HG02763 (cell line): Measurements from ENCODE around the gene PAM16.
"Not testable (repeated sequence)": the region's sequence is repeated elsewhere in the genome, so short reads cannot be mapped to it uniquely, and the experiment has no call there.

Experiments
- ATAC-seq: cut with Tn5 transposase; IDR thresholded peaks from one replicate; pipeline ENCODE4 v1.9.1; 2021; ENCODE audit warnings: mild to moderate bottlenecking, moderate library complexity; ENCODE audit not compliant: unreplicated experiment

PAM16 gene

DNA sequence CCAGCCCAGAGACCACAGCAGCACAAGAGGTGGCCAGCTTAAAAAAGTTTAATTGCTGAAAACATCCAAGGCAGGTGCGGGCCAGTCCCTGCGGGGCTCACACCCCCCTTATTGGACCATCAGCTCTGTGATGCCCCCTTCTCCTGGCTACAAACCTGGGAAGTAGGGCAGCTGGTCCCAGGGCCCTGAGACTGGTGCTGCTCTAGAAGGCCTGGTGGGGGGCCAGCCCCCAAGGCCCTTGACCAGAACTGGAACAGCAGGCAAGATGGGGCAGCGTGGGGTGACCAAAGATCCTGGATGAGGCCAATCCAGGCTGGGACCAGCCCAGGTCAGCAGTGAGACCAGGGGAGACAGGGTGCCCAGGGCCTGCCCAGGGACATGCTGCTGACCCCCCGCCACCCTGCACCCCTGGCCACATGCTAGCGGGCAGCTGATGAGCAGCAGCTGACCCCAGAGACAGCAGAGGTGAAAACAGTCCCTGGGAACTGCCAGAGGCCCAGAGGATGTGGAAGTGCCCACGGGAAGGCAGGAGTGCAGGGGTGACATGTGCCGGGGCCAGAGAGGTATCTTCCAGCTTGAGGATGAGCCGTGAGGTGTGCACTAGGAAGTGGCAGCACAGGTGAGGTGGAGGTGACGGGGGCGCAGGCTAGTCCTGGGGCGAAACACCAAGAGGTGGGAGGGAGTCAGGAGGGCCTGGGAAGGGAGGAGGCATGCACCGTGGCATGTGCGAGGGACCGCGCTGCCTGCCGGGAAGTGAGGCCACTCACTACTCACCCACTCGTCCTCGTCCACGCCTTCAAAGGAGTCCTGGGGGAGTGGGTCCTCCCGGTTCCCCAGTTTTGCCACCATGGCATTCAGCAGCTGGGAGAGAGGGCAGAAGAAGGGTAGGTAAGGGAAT lies 3.6 kb upstream of the PAM16 start:
- no peak for ATAC-seq

- ATAC-seq, result no peak
Measured at GRCh38 chr16:4353675-4354074, 2.6 kb upstream of the PAM16 start.

DNA sequence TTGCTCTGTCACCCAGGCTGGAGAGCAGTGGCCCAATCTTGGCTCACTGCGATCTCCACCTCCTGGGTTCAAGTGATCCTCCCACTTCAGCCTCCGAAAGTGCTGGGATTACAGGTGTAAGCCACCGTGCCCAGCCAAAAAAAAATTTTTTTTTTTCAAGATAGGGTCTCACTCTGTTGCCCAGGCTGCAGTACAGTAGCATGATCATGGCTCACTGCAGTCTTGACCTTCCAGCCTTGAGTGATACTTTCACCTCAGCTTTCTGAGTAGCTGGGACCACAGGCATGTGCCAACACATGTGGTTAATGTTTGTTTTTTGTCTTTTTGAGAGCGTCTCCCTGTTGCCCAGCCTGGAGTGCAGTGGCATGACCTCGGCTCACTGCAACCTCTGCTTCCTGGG lies 1.7 kb upstream of the PAM16 start:
- no peak for ATAC-seq

GRCh38 chr16:4351880-4352279 lies 759 bp upstream of the PAM16 start:
- no peak for ATAC-seq

- ATAC-seq, result no peak
Measured at GRCh38 chr16:4350365-4350786, 745 bp downstream of the PAM16 start.

DNA sequence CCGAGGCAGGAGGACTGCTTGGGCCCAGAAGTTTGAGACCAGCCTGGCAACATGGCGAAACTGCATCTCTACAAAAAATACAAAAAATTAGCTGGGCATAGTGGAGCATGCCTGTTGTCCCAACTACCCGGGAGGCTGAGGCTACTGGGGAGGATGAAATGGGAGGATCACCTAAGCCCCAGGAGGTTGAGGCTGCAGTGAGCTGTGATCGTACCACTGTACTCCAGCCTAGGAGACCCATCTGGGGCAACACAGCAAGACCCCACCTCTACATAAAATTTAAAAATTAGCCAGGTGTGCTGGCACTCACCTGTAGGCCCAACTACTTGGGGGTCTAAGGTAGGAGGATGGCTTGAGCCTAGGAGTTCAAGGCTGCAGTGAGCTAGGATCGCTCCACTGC lies 1.8 kb downstream of the PAM16 start:
- ATAC-seq, result no peak

GRCh38 chr16:4347765-4348509 lies 3.2 kb downstream of the PAM16 start:
- ATAC-seq, result no peak

GRCh38 chr16:4347010-4347409 lies 4.1 kb downstream of the PAM16 start:
- ATAC-seq, result no peak

- no peak for ATAC-seq
Measured at GRCh38 chr16:4345836-4346781, 5.0 kb downstream of the PAM16 start.

DNA sequence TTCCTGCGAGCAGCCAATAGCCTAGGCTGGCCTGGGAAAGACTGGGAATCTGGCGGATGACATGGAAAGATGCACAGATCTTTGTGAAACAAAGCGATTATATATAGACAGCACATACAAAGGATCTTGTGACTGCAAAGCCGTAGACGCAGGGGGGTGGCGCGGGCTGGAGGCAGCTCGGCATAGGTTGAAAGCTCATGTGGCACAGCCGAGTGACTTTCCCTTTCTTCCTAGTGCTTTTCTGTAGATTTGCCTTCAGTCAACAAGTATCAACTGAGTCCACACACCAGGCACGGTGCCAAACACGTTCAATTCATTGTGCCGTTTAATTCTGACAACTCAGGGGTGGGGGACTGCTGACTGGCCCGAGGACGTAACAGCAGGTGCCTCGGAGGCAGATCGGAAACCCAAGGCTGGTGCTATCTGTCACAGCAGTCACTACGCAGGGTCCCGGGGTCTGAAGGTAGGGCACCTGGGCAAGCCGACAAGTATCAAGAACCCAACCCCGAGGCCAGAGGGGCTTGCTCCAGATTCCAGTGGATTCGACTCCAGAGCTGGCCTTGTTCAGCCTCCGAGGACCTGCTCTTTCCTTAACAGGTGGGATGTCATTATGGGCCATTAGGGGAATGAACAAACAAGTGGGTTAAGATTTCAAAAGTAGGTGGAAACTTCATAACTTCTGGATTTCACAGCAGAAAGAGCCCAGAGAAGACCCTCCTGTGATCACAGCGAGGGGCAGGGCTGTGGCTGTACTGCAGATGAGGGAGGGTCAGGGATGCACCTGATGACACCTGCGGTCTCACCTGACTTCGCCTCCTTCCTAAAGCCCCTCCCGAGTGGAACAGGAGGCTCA lies 5.9 kb downstream of the PAM16 start:
- ATAC-seq, result no peak

GRCh38 chr16:4344300-4344982 lies 6.7 kb downstream of the PAM16 start:
- not testable (repeated sequence) for ATAC-seq

DNA sequence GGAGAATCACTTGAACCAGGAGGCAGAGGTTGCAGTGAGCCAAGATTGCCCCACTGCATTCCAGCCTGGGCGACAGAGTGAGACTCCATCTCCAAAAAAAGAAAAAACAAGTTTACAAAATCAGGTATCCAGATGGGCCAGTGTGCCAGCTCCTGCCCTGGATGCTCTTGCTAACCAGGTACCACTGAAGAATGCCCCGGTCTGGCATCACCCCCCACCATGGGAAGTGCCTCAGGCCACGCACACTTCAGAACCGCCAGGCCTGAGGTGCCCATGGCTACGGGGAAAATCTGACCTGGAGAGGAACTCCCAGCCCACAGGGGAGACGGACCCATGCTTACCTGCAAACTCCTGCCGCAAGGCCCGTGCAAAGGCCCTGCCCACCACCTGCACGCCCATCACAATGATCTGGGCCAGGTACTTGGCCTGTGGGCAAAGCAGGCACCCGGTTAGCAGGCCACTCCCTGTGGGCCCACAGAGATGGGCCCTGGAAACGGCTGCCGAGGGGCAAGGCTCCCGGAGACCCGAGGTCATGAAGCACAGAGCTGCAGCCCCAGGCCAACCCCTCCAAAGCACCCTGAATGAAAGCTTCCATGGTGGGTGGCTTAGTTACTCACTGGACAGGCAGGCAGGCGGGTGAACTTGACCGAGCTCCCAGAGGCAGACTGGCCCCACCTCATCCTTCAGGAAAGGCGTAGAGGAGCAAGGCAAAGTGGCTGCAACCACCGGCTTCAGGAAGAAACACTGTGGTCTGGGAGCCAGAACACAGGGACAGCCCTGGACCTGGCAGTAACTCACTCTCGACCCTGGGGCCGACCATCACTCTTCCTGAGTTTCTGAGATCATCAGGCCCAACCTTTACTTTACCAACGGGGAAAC lies 8.0 kb downstream of the PAM16 start:
- ATAC-seq, result no peak

- no peak for ATAC-seq
Measured at GRCh38 chr16:4341250-4341649, 9.9 kb downstream of the PAM16 start.

DNA sequence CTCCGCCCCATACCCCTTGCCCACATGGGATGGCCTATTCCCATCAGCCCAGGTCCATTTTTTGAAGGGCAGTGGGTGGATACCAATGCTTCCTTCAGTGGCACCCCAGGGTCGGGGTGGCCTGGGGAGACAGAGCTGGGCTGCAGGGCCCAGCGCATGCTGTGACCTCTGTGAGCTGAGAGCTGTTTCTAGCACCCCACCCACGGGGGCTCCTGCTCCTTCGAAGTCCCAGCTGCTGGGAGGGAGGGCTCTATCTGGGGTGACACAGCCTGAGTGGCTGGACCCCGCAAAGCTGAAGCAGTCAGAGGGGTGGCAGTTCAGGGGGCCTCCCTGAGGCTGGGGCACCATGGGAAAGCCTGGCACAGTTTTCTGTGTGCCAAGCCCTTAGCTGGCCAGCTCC lies 10.7 kb downstream of the PAM16 start:
- ATAC-seq, result no peak

- ATAC-seq, result no peak
Measured at GRCh38 chr16:4339909-4340308, 11.2 kb downstream of the PAM16 start.

- ATAC-seq, result no peak
Measured at GRCh38 chr16:4339455-4339854, 11.7 kb downstream of the PAM16 start.

GRCh38 chr16:4338712-4339299 lies 12.3 kb downstream of the PAM16 start:
- no peak for ATAC-seq

GRCh38 chr16:4338125-4338582 lies 13.0 kb downstream of the PAM16 start:
- ATAC-seq, result no peak
